HG02943 (cell line): Measurements from ENCODE around the gene GZF1.

Experiments
- ATAC-seq: cut with Tn5 transposase; IDR thresholded peaks from one replicate; pipeline ENCODE4 v1.9.1; 2021; ENCODE audit warnings: mild to moderate bottlenecking, low read depth, moderate library complexity; ENCODE audit not compliant: unreplicated experiment

Gene GZF1

DNA sequence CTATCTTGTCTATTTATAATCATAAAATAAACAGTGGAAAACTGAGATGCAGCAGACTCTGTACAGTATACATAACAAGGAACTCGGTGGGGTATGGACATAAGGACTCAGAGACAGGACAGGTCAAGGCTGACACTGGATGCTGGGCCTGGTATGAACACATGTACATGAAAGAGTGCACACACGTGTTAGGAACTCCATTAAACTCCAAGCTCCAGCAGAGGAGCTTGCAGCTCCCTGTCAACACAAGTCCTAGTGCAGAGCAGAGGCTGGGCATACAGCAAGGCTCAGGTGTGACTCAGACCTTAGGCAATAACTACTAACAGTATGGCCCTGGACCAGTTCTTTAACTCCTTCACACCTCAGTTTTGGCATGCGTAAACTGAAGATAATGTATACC is 42.2 kb downstream of the GZF1 start:
- ATAC-seq, result no peak

GRCh38 chr20:23406880-23407279 is 44.9 kb downstream of the GZF1 start:
- ATAC-seq, result no peak

GRCh38 chr20:23407781-23408464 is 45.9 kb downstream of the GZF1 start:
- no peak for ATAC-seq

- ATAC-seq, result no peak
These were observed 47.0 kb downstream of the GZF1 start for GRCh38 chr20:23408957-23409356.

GRCh38 chr20:23409800-23410199 is 47.8 kb downstream of the GZF1 start:
- no peak for ATAC-seq

- ATAC-seq, result no peak
These were observed 49.1 kb downstream of the GZF1 start for GRCh38 chr20:23410916-23411695.

GRCh38 chr20:23412026-23412425 is 50.0 kb downstream of the GZF1 start:
- ATAC-seq, result no peak

- no peak for ATAC-seq
These were observed 52.0 kb downstream of the GZF1 start for GRCh38 chr20:23413862-23414422.

GRCh38 chr20:23414526-23415188 is 52.7 kb downstream of the GZF1 start:
- no peak for ATAC-seq

DNA sequence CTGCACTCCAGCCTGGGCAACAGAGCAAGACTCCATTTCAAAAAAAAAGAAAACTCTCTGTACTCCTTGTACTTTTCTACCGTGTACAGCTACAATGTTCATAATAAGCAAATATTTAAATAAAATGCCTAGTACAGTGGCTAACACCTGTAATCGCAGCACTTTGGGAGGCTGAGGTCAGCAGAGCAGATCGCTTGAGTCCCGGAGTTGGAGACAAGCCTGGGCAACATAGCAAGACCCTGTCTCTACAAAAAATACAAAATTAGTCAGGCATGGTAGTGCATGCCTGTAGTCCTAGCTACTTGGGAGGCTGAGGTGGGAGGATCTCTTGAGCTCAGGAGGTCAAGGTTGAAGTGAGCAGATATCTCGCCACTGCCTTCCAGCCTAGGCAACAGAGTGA is 53.6 kb downstream of the GZF1 start:
- ATAC-seq, result no peak

DNA sequence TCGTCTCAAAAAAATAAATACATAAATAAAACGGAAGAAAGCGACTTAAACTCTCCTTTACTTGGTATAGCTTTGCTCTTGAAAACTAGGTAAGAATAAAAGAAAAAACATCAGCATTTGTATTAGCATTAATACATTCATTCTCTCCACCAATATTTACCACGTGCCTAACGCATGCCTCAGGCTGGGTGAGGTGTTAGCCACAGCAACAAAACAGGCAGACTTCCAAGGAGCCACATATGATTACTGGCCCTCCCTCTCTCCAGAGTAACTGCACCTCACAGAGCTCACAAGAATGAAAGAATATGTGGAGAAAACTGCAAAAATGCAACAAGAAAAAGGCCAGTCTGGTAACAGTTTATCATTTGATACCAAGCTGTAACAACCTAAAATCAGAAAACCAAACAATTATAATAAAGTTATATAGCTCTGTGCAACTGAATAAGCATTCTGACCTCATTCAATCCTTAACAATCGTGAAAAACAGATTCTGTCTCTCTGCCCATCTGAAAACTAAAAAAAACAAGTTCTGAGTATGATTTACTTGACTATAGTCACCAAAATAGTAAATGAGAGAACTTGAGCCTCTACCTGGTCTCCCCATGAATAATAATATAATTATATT is 54.1 kb downstream of the GZF1 start:
- no peak for ATAC-seq

GRCh38 chr20:23417861-23418260 is 55.9 kb downstream of the GZF1 start:
- no peak for ATAC-seq

- no peak for ATAC-seq
These were observed 57.6 kb downstream of the GZF1 start for GRCh38 chr20:23419657-23419994.

DNA sequence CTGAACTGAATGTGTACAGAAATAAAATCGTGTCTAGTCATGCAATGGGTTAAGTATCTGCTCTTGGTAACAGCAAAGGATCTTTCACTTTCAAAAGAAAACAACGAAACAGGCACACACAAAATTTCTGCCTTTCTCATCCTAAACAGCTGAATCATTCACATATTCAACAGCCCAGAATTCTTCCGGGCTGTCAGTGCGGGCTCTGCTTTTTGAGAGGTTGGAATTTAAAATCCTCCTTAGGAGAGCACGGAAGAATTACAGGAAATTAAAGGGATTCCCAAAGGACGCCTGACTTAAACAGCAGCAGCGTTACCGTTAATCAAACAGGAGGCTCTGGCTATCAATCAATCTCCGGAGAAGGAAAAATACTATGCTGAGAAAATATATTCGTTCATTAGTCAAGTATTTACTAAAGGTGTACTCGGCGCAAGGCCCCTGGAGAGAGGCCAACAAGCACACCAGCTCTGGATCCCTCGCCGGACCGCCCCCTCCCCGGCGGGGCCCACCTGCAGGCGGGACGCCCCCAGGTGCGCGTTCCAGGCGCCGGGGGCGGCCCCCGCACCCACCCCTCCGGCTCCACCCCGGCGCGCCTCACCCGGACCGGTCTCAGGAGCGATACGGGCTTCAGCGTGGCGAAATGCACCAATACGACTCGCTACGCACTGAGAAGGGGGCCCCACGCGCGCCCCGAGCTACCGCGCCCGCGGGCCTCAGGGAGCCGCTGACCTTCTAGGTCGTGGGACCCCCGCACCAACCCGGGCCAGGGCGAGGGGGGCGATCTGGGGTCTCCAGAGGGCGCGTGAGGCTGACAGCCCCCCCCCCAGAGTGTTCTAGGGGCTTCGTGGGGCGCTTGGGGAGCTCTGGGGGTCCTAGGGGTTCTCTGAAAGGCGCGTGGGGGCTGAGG is 58.3 kb downstream of the GZF1 start:
- ATAC-seq, result no peak

GRCh38 chr20:23420943-23421931 is 59.3 kb downstream of the GZF1 start, which contains the start of gene NAPB:
Gene NAPB (minus strand): TSS chr20:23421488. CDS start chr20:23421402, 86 bp downstream.
- ATAC-seq, result peak; percentile 93
